Esophagus (tissue), 2 donors: ENCODE results near the gene CT55. TPM values are rescaled to one million over a fixed set of nuclear protein-coding genes. Genes with fewer than 3 reads are reported as not detected.
"Not testable (repeated sequence)": the region's sequence is repeated elsewhere in the genome, so short reads cannot be mapped to it uniquely, and the experiment has no call there.

ENCODE experiments used
- H3K27ac ChIP-seq, 2 donors: one replicate each; pipeline ENCODE4 v1.5.1; 2013; ENCODE audit warnings: low read depth in 2 of 2, mild to moderate bottlenecking in 2 of 2, inconsistent platforms in 1 of 2, low read length in 1 of 2, moderate library complexity in 1 of 2
- H3K27me3 ChIP-seq, 2 donors: one replicate each; pipeline ENCODE4 v1.6.1; 2013; ENCODE audit warnings: low read length in 2 of 2, control low read depth in 1 of 2, mild to moderate bottlenecking in 1 of 2; ENCODE audit not compliant: insufficient read depth in 2 of 2, control insufficient read depth in 1 of 2
- H3K36me3 ChIP-seq, 2 donors: one replicate each; pipeline ENCODE4 v1.6.1; 2013; ENCODE audit warnings: low read length in 1 of 2; ENCODE audit not compliant: control insufficient read depth in 2 of 2, insufficient read depth in 2 of 2
- H3K4me1 ChIP-seq, 2 donors: one replicate each; pipeline ENCODE4 v1.6.1; 2013; ENCODE audit warnings: low read length in 1 of 2; ENCODE audit not compliant: control insufficient read depth in 2 of 2, insufficient read depth in 2 of 2
- H3K4me3 ChIP-seq, 2 donors: one replicate each; pipeline ENCODE4 v1.5.1; 2013; ENCODE audit warnings: low read length in 2 of 2, mild to moderate bottlenecking in 2 of 2, low read depth in 1 of 2, moderate library complexity in 1 of 2
- H3K9me3 ChIP-seq, 2 donors: one replicate each; pipeline ENCODE4 v1.6.1; 2013; ENCODE audit warnings: mild to moderate bottlenecking in 2 of 2, low read depth in 1 of 2, low read length in 1 of 2, moderate library complexity in 1 of 2; ENCODE audit not compliant: control insufficient read depth in 2 of 2, insufficient read depth in 1 of 2
- WGBS, 2 donors: extraction: QIAGEN DNeasy Blood & Tissue Kit; methylation state at CpG; one replicate each; pipeline ENCODE4 v1.1.7; 2013; 5-methylcytosine and 5-hydroxymethylcytosine counted together
- polyA plus RNA-seq, 2 donors: library from polyadenylated mRNA; stranded (reverse); fragments of 200-250 nt; gene quantifications; one replicate each; pipeline ENCODE4 v1.2.3, GENCODE V29; 2013
- donor health status: healthy with polysubstance abuse.
- donor health status: Bipolar disorder and iron deficiency.

The CT55 gene
- not detected for polyA plus RNA-seq

GRCh38 chrX:135170877-135171519 lies at the start of gene CT55:
Gene CT55 (minus strand): TSS chrX:135171398. CDS start chrX:135171171, 227 bp downstream.
- 86 to 93% methylated on average over 27 of the region's 27 CpGs for WGBS, 2 donors

GRCh38 chrX:135213200-135213844 lies 42.1 kb upstream of the CT55 start:
- H3K27me3 ChIP-seq: no peaks in the 10 kb centered on the region
- WGBS, 2 donors: 74 to 83% methylated on average over 8 of the region's 8 CpGs
- no peaks in the 10 kb centered on the region for H3K9me3 ChIP-seq
- no peak overlapping the region for H3K27ac ChIP-seq
- no peaks in the 10 kb centered on the region for H3K36me3 ChIP-seq
- no peak overlapping the region for H3K4me3 ChIP-seq
- no peaks in the 10 kb centered on the region for H3K4me1 ChIP-seq

More at GRCh38 chrX:135170877-135171519, at the start of gene CT55:
- no peak within 1 kb of the TSS for H3K4me3 ChIP-seq
- no peaks in the 10 kb centered on the region for H3K4me1 ChIP-seq
- H3K9me3 ChIP-seq: no peaks in the 10 kb centered on the region
- H3K36me3 ChIP-seq: no peaks in the 10 kb centered on the region
- no peak within 1 kb of the TSS for H3K27ac ChIP-seq
- H3K27me3 ChIP-seq: no peaks in the 10 kb centered on the region

DNA sequence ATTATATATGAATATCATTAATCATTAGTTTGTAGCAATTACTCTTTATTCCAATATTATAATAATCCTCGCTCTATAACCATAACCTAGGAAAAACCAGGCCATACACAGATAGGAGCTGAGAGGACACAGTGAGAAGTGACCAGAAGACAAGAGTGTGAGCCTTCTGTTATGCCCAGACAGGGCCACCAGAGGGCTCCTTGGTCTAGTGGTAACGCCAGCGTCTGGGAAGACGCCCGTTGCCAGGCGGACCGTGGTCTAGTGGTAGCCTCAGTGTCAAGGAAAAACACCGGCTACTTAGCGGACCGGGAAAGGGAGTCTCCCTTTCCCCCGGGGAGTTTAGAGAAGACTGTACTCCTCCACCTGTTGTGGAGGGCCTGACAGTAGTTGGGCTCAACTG lies 35.2 kb upstream of the CT55 start:
- H3K9me3 ChIP-seq, H3K27me3 ChIP-seq, H3K36me3 ChIP-seq, H3K4me1 ChIP-seq, H3K4me3 ChIP-seq, H3K27ac ChIP-seq: not testable (repeated sequence)
- 26 to 40% methylated on average over 11 of the region's 11 CpGs for WGBS, 2 donors

DNA sequence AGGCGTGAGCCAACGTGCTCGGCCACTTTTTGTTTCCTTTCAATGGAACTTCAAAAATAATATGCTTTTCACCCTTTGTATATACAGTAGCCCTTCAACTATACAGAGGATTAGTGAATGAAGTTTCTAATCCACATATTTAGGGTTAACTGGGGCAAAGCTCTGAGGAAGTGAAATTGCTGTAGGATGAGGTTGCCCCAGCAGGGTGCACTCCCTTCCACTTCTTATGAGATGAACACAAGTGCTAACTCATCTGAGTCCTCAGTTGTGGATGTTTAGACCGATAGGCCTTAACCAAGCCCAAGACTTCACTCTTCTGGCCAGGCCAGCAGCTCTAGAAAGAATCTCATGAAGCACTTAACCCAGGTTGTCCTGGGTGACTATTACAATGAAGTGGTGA lies 29.1 kb upstream of the CT55 start:
- WGBS, 2 donors: 65 to 66% methylated on average over 4 of the region's 4 CpGs
- H3K4me3 ChIP-seq: no peak overlapping the region
- H3K27ac ChIP-seq: no peak overlapping the region
- no peaks in the 10 kb centered on the region for H3K4me1 ChIP-seq
- H3K9me3 ChIP-seq: no peaks in the 10 kb centered on the region
- peaks cover 0 to 6% of the 10 kb centered on the region in 2 donors for H3K27me3 ChIP-seq
- no peaks in the 10 kb centered on the region for H3K36me3 ChIP-seq

- Histone ChIP-seq H3K4me3 (no peak overlapping the region), H3K4me1 (no peaks in the 10 kb centered on the region), H3K27ac (no peak overlapping the region), H3K36me3 (no peaks in the 10 kb centered on the region), H3K27me3 (peaks cover 0 to 3% of the 10 kb centered on the region in 2 donors), H3K9me3 (no peaks in the 10 kb centered on the region)
- 77 to 88% methylated on average over 16 of the region's 16 CpGs for WGBS, 2 donors
These were observed 23.5 kb upstream of the CT55 start for GRCh38 chrX:135194684-135195083.

GRCh38 chrX:135193740-135194139 lies 22.5 kb upstream of the CT55 start:
- H3K36me3 ChIP-seq: no peaks in the 10 kb centered on the region
- no peak overlapping the region for H3K4me3 ChIP-seq
- H3K27me3 ChIP-seq: peaks cover 0 to 3% of the 10 kb centered on the region in 2 donors
- WGBS, 2 donors: 81 to 85% methylated on average over 6 of the region's 6 CpGs
- no peaks in the 10 kb centered on the region for H3K4me1 ChIP-seq
- no peak overlapping the region for H3K27ac ChIP-seq
- no peaks in the 10 kb centered on the region for H3K9me3 ChIP-seq

DNA sequence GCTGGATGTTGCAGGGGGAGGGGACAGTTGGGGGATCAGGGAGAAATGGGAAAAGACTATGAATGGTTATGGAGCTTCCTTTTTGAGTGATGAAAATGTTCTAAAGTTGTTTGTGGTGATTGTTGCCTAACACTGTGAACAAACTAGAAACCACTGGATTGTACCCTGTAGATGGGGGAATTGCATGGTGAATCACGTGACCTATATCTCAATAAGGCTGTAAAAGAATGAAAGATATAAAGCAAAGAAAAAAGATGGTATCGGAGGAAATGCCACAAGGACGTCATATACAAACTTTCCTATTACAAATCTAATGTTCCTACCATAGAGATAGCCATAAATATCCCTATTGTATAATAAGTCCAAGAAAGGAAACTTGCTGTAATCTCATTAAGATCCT lies 20.6 kb upstream of the CT55 start:
- H3K4me1 ChIP-seq: no peaks in the 10 kb centered on the region
- 58 to 70% methylated on average over 3 of the region's 3 CpGs for WGBS, 2 donors
- no peaks in the 10 kb centered on the region for H3K36me3 ChIP-seq

DNA sequence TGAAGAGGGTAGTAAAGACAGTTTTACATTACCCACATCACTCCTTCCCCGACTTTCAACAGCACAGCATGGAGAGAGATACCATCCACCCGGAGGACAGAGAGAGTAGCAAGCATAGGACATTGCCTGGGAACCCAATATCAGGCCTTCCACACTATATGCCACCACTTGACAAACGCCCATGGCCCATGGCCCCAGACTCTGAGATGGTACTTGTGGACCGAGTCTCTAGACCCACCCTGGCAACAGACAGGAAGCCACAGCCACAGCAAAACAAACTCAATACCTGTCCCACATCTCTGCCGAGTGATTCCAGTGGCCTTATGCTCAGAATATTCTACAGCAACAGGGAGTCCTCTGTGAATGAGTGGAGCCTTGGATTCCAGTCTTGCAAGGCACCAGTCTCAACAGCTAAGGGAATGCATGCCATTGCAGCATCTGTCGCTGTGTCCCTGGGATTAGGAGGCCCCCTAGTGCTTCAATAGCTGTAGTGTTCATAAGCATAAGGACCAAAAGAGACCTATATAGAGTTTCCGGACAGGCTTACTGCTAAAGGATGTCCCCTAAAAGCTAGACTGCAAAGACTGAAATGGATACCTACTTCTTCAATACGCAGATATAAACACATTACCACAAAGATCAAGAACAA lies 14.7 kb upstream of the CT55 start:
- Histone ChIP-seq H3K4me1 (no peaks in the 10 kb centered on the region), H3K27me3 (no peaks in the 10 kb centered on the region), H3K4me3 (no peak overlapping the region), H3K27ac (no peak overlapping the region), H3K36me3 (no peaks in the 10 kb centered on the region), H3K9me3 (no peaks in the 10 kb centered on the region)
- 40 to 42% methylated on average over 8 of the region's 8 CpGs for WGBS, 2 donors

More for the DNA sequence above, 20.6 kb upstream of the CT55 start:
- Histone ChIP-seq H3K4me3 (no peak overlapping the region), H3K9me3 (no peaks in the 10 kb centered on the region), H3K27ac (no peak overlapping the region), H3K27me3 (no peaks in the 10 kb centered on the region)

DNA sequence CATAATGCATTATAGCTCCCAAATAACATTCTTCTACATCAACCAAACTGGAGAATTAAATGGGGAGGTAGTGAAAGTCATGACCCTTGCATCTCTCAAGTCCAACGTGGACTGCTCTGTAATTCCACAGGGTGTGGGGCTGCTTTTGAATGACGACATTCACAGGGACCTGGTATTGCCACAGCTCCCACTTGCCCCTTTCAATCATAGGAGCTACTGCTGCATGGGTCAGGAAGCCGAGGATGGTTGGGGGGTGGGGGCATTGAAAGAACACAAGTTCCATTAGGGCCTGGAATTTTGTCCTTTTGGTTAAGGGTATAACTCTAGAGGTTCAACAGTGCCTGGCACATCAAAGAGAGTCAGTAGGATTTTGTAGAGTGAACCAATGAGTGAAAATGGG lies 7.4 kb upstream of the CT55 start:
- Histone ChIP-seq H3K36me3 (no peaks in the 10 kb centered on the region), H3K27ac (no peak overlapping the region), H3K4me1 (no peaks in the 10 kb centered on the region), H3K27me3 (no peaks in the 10 kb centered on the region), H3K4me3 (no peak overlapping the region), H3K9me3 (no peaks in the 10 kb centered on the region)
- 65 to 82% methylated on average over 3 of the region's 3 CpGs for WGBS, 2 donors
